T-helper 1 cell treated with Interleukin-12 subunit alpha and Interleukin-12 subunit beta and Interleukin-4 antibody, amounts not matched to agents 30 ng/mL and 1 ng/mL, for 36 hours (primary cell): Measurements from ENCODE around the gene SLC9A9. TPM values are rescaled to one million over a fixed set of nuclear protein-coding genes. Genes with fewer than 3 reads are reported as not detected.

ENCODE experiments used
- intact Hi-C: fragments of 100-400 bp; cut with micrococcal nuclease; formaldehyde crosslinking; loops from one replicate; pipeline ENCODE4 v1.15.1; 2024
- total RNA-seq: library from RNA; stranded (reverse); gene quantifications from 2 replicates; pipeline ENCODE4 v1.2.3, GENCODE V29; 2022

SLC9A9 gene
- total RNA-seq, 1 donor from 2014 or later = 19.3 TPM

DNA sequence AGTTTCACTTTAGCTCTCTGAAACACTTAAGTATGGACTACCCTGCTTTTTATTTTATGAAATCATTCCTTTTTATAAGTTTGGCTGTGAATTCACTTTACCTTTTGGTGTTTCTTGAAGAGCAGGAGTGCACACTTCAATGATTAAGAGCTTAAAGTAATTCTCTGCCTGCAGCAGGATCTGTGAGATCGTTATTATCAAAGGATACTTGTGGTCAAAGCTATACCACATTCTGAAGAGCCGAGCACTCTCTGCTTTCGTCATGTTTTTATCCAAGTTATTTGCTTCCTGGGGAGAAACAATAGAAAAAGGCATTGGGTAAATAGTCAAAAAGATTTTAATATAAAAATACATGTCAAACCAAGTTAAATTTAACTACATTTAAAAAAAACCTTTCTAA is 485.0 kb downstream of the SLC9A9 start:
- intact Hi-C loops = no loop called here

DNA sequence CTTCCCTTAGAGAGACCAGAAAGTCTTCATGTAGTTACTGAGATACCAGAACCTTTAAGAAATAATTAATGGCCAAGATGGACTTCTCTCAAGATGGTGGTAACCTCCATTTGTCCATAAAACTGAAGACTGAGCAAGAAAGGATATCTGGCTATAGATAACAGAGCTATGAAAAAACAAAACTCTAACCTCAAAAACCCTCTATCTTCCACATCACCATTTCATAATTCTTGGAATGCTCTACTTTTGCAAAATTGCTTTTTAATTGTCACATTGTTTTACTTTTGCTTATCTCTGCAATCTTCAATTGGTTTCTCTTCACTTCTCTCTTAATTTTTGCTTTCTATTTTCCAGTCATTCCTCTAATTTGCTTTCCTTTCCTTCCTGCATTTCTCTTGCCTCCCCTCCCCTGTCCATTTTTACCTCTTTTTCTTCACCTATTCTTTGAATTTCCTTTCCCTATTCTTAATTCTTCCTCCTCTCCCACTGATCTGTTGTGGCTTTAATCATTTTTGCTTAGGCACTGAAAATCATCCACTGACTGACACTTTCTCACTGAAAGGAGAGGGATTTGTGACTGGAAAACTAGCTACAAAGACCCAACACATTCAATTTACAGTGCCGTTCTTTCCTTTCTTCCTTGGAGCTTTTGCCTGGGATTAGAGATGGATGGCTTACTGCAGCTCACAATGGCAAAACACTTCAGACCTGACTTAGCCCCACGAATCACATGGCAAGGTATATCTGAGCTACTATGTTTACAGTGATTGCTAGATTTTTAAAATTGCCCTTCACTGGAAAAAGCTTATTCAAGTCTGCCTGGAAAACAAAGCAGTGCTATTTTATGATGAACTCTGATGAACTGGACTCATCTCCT is 485.9 kb downstream of the SLC9A9 start:
- intact Hi-C loops = no loop called here

DNA sequence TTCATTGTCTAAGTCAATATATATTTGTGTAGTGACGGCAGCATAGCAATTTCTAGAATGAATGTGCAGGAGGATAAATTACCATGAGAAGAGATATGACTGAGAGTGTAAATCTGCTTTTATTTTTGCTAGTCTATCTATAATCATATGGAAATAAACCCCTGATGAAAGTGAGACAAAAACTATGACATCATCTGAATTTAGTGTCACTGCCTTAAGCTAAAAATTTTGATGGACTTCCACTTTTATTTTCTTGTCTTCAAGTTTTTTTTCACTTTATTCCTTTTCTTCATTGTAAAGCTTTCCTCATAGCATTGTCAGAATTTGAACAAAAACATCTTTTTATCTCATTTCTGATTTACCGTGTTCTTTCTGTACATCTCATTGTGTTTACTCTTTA is 486.7 kb downstream of the SLC9A9 start:
- intact Hi-C loops = no loop called here

DNA sequence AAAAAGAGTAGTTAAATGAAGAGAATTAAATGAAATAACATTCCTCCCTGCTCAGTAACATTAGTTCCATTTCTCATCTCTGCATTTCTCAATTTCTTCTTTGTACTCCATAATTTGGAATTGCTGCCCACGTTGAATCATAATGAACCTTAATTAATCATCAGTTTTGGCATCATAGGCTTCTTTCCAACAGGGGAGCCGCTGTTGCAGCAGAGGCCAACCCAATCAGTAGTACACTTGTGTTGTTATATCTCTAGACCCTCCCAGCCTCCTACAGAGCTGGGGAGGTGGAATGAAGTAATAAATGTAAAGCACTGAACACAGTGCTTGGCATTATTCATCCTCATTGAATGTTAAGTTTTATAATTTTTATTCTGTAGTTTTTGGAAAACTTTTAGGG is 488.0 kb downstream of the SLC9A9 start:
- intact Hi-C loops = no loop called here

DNA sequence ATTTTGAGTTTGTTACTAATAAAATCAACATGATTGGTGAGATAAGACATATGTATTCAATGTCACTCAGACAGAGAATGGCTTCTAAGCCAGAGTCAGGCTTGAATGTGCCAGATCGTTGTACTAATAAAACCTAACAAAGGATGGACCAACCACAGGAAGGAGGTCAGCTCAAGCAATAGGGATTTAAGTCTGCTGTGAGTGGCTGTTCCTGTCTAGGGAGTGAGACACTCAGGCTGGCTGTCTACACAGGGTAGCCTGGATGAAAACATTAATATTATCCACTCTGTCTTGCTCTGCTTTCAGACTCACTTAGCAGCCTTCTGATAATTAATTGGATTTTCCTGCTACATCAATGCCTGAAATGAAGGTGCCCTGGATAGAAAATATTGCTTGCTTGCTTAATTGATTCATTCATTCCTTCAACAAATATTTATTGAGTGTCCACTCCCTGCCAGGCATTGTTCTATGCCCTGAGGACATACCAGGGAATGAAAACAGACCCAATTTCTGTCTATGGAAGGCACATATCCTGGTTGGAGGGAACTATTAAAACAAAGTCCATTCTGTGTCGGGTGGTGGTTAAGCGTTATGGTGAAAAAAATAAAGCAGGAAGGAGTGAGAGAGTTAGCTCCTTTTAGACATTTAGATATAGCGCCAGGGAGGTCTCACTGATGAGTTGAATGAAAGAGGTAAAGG is 489.3 kb downstream of the SLC9A9 start:
- intact Hi-C loops = no loop called here

DNA sequence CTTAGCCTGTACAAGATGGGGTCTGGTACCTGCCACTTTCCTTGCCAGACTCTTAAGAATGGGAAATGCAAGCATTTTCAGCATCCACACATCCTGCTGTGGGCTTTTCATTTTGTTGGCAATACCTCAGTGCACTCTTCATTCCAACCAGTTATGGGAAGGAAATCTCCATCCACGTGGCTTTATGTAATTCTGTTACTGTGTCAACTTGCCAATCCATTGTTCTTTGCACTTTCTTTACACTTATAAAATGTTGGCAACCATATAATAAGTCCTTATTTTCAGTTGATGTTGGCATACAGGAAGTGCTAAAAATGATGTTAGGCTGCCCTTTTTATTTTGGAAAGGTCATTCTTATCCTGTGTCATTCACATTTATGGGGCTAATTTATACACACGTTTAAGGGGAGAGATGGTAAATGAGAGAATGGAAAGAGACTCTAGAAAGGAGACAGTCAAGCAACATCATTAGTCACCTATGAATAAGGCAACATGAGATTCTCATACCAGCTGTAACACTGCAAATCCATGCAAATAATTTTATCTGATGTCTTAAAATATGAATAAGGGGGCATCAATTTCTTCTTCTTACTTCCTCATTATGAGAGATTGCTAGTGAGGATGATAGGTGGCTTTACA is 490.0 kb downstream of the SLC9A9 start:
- intact Hi-C loops = no loop called here

DNA sequence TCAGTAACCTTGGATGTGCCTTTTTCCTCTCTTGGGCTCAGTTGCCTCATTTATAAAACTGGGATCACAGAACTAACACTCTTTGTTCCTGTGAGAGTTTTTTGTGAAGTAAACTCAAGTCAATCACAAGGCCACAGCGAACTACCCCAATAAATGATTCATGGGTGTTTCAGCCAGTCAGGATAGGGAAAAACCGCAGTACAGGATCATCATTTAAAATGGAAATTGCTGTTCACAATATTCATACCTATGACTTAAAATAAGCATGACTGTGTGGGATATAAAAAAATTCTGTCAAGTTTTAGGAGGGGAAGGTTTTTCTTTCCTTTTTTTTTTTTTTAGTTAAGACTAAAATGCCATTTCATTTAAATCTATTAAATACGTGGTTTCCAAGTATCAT is 490.6 kb downstream of the SLC9A9 start:
- intact Hi-C loops = no loop called here

DNA sequence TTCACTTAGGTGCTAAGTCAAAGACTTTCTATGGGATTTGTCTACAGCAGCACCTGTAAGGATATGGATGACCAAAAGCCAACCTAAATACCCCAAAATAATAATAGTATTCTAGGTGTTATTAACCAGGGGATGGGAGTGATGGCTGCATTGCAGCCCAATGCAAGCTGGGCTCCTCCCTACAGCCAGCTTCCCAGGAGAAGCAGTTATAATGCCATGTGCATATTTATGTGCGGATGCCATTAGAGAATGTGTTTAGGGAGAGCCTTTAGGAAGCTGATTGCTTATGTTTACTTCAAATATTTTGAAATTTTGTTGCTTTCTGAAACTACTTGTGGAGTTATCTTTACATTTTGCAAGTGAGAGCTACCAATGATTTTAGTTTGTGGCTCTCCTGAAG is 491.4 kb downstream of the SLC9A9 start:
- intact Hi-C loops = no loop called here

DNA sequence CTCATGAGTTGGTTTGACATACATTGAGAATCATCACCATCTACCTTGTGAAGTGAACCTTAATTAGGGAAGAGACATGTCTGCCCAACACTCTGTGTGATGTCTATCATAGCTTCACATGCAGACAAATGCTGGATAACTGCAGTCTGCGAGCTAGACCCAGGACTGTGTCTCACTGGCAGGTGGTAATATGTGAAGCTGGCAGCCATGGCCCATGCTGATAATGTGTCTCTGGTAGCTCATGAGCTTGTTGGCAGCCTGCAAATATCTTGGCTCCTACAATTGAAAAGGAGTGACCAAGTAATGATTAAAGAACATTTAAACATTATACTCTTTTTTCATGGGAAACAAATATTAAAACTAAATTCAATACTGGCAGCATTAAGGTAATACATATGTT is 493.9 kb downstream of the SLC9A9 start:
- intact Hi-C loops = no loop called here

DNA sequence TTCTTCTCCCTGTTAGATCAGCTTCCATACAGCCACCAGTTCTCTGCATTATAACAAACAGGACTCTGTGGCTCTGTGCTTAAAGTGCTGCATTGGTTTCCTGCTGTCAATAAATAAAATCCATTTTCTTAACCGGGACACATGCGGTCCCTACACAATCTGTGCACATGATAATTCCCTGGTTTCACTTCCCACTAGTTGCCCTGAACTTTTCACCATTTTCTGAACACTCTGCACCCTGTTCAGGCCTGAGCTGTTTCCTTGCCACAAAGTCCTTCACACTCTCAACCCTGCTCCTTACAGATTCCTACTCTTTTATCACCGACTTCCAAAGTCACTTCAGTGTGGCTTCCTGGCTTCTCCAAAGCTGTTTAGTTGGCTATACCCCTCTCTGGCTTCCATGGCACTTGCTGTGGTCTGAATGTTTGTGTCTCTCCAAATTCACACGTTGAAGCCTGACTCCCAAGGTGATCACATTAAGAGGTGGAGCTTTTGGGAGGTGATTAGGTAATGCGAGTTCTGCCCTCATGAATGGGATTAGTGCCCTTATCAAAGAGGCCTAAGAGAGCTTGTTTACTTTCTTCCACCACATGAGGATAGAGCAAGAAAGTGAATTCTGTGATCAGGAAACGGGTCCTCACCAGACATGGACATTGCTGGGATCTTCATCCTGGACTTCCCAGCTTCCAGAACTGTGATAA is 495.3 kb downstream of the SLC9A9 start:
- intact Hi-C loops = no loop called here

DNA sequence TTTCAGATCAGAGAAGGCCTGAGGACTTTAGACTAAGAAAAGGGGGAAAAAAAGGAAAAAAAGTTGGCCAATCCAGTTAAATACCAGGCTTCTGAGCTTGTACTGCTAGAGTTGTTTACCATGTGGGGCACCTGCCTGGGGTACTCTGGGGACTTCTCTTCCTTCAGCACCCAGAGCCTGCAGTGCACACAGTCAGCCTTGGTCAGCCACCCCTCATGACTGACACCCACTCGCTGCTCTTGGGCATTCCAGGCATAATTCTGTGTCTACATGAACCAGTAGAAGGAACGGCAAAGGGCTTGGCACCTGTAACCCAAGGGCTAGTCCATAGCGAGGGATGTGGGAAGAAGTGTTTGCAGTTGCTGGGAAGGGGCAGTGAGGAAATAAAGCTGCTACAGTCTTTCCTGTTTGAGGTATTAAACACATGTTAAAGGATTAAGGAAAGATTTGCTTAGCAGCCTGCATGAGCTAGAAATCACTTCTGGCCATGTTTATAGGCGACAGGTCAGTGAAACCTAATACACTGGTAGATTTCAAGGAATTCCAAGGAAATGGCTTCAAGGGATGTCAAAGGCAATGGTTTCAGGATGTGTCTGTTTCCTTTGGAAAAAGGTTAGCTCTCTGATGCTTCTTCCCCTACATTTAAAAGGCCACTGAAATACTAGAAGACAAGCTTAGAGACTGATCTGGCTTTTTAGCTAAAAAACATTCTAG is 496.2 kb downstream of the SLC9A9 start:
- intact Hi-C loops = no loop called here

DNA sequence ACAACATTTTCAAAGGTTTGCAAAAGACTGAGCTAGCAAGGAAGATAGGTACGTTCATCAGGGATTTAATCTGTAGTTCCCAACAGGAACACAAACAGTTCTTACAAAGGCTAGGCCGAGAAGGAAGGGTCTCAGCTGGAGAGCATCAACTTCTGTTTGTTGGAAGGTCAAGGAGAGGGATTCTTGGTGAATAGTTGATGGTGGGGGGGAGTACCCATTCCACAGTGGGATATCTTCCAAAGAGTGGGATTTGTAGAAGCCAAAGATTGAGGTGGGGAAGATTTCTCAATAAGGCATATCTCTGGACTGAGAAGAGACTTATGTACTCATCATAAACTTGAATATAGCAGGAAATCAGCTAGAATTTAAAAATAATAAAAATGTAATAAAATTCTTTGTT is 496.9 kb downstream of the SLC9A9 start:
- intact Hi-C loops = no loop called here

DNA sequence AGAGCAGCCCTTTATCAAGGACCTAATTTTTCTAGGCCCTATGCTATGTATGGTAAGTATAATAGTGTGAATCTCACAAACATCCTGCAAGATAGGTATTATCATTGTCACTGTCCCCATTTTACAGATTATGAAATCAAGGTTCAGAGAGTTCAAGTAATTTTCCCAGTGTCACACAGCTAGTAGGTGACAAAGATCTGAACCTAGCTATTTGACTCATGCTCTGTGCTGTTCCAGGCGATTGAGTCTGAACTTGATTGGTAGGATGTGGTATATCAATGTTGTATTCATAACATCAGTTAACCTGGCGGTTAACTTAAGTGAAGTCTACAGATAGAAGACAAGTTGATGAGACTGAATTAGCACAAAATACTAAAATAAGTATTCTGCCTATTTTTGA is 498.8 kb downstream of the SLC9A9 start:
- intact Hi-C loops = loop anchor here (2.0 to 5.0 kb wide), 2 partner anchors 229 to 623 kb away; partner anchors contain the start of gene DIPK2A

DNA sequence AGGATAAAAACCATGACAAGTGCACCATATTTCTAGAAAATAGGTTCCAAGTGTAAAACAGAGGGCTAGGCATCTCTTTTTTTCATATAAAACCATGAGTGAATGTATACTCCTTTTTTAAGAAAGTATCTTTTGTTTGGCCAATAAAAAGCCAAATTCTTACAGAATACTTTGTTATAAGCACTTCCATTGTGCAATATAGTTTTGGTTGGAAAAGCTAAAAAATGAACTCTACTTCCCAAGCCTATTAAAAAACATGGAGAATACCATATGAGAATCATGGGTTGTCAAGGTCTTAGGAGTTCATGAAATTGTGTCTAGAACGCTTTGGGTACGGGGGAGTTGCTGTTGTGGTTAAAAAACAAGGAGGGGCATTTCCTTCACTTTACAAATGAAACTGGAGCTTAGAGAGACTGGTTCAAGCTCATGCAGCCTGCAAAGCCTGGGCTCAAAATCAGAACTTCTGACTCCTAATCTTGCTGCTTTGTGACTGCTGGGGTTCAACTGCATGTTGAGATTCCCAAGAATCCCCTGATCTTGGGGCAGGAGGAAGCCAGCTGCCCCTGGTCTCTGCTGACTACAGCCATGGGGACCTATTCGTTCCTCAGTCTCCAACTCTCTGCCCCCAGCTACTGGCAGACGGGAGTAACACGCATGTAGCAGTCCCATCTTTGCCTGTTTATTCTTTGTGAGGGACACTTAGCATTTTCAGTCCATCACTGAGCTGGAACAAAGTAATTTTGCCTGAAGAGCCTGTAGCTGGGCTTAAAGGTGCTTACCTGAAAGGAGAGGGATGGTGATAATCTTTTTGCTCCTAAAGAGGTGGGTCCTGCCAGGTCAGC is 499.6 kb downstream of the SLC9A9 start:
- intact Hi-C loops = loop anchor here (2.0 to 5.0 kb wide), 2 partner anchors 228 to 624 kb away; partner anchors contain the start of gene DIPK2A

DNA sequence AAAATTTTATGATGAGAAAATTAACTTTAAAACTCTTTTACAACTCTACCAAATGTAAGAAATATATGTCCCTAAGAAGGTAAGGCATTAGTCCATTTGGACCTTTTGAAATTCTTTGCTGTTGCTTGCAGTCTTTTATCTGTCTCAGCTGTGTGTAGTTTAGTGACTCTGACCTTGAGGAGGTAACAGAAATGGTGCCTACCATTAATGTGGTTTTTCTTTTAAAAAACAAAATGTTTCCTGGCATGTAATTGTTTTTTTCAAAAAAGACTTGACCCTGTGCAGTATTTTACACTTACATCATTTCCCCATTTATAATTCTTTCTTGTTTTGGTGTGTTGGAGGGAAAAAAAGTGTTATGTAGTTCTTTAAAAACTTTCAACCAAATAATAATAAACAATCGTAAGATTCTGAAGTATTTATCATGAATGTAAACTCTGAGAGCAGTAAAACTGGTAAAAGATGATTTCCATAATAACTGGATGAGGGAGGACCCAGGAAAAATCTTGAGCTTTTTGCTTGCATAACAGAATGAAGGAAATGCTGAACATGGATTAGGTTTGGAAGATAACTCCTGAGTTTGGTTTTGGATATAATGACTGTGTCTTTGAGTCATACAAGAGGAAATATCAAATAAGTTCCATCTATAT is 503.6 kb downstream of the SLC9A9 start:
- intact Hi-C loops = loop anchor here (5.0 kb wide), 1 partner anchor 628 kb away; the partner anchor contains the start of gene DIPK2A

DNA sequence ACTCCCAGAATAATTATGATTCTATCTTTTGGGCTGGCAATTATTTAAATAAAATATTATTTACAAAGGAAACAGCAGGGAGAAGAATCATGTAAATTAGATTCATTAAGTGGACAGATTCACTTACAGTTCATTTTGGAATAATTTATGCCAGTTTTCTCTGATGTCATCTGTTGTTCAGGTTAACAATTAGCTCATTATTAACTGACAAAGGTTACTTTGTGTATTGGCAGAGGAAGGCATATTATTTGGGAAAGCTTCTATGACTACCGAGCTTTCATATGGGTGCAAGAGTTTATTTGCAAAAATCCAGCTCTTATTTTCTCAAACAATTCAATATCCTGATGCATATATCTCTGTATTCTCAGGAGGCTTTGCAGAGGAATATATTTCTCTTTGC is 504.3 kb downstream of the SLC9A9 start:
- intact Hi-C loops = no loop called here

DNA sequence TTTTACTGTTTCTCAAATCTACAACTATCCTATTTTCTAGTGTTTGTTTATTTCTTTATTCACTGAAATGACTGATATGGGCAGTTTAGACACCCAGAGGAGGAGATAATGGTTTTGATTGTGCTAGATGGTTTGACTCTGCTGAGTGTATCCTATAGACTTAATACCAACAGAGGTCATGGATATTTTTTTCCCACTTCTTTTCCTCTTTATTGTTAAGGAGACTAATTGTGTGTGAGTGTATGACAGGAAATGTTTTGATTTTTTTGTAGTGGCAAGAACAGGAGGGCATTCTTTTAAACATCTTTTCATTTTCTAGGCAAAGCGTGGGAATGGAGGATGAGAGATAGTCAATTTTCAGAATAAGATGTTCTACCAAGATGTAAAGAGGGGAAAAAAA is 505.2 kb downstream of the SLC9A9 start:
- intact Hi-C loops = no loop called here

DNA sequence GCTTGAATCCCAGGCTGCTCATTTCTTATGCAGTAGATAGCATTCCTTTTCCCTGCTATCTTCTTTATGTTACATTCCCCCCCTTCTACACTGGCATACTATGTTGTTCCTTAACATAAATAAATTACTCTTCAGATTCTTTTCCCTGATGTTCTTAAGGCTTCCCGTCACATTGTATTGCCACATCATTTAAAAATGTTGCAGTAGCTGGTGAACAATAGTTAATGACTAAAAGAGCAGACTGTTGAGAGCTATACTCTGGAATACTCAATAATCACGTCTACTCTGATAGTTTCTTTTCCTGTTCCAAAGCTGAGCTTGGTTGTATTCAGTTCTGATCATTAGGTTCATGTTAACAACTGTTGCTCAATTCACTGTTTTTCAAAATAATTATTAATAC is 508.8 kb downstream of the SLC9A9 start:
- intact Hi-C loops = no loop called here

DNA sequence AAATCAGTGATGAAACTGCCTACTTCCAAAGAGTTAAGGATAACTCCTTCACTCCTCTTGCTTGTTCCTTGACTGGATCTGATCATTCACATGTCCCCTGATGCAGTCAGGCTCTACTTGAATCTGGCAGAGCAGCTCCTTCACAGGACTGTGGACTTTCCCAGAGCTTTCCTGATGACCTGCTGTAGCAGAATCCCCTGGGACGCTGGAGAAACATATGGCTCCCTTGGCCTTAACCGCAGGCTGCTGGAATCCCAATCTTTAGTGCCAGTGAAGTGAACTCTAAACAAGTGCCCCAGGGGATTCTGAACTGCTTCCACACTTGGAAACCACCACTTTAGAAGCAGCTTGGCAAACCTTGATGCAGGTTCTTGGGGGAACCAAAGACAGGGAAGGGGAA is 510.9 kb downstream of the SLC9A9 start:
- intact Hi-C loops = no loop called here
